Peyer's patch (tissue), 4 donors: ENCODE data around the gene IRF3.

Experiments used
- CTCF ChIP-seq, 6 experiments: fragments of 450-650 bp in 4 of 6; fragments of 200-600 bp in 2 of 6; sonication (generic) in 1 of 6; IDR thresholded peaks; one replicate each; pipeline ENCODE4 v1.5.1; 2017 to 2019; ENCODE audit warnings: antibody characterized with exemption in 6 of 6, mild to moderate bottlenecking in 3 of 6, moderate library complexity in 1 of 6
- POLR2A ChIP-seq, 2 donors: fragments of 450-650 bp; IDR thresholded peaks; one replicate each; pipeline ENCODE4 v1.5.1; 2017; ENCODE audit warnings: antibody characterized with exemption in 2 of 2, mild to moderate bottlenecking in 2 of 2, moderate library complexity in 2 of 2

- no peak for TF ChIP-seq CTCF (IDR thresholded peaks at IDR 0.05)
- no peak for TF ChIP-seq POLR2A (IDR thresholded peaks at IDR 0.05)
Measured at GRCh38 chr19:49660338-49660961, 5.2 kb downstream of the IRF3 start.
